Thyroid gland (tissue), 4 donors: ENCODE results near the gene CPE.

Source experiments
- CTCF ChIP-seq, 6 experiments: fragments of 200-600 bp in 3 of 6; fragments of 450-650 bp in 3 of 6; sonication (generic) in 3 of 6; IDR thresholded peaks; one replicate each; pipeline ENCODE4 v1.5.1; 2016 to 2019; ENCODE audit warnings: antibody characterized with exemption in 6 of 6, mild to moderate bottlenecking in 2 of 6, inconsistent platforms in 1 of 6, moderate library complexity in 1 of 6
- POLR2A ChIP-seq, 2 donors: fragments of 450-650 bp; IDR thresholded peaks; one replicate each; pipeline ENCODE4 v1.6.1; 2017; ENCODE audit warnings: antibody characterized with exemption in 2 of 2, mild to moderate bottlenecking in 2 of 2, moderate library complexity in 1 of 2

- TF ChIP-seq CTCF (IDR thresholded peaks at IDR 0.05) (no peak), POLR2A (IDR thresholded peaks at IDR 0.05) (no peak)
Observed at GRCh38 chr4:165454426-165454825, 75.6 kb downstream of the CPE start.
